Smooth muscle cell of the brain vasculature (primary cell): ENCODE data around the gene LRCOL1.
A peak's percentile ranks its signal among the peaks of the same experiment; 100 is the strongest.
"Not testable (repeated sequence)": the region's sequence is repeated elsewhere in the genome, so short reads cannot be mapped to it uniquely, and the experiment has no call there.

ENCODE experiments used
- DNase-seq: peaks from one replicate; pipeline ENCODE4 v3.0.0-alpha.2; 2012; ENCODE audit warnings: low read depth, low spot score

Gene LRCOL1

GRCh38 chr12:132600048-132601032 is 10.0 kb downstream of the LRCOL1 start:
- DNase-seq: no peak

- not testable (repeated sequence) for DNase-seq
Measured at GRCh38 chr12:132599502-132599901, 10.9 kb downstream of the LRCOL1 start.

- DNase-seq: no peak
Measured at GRCh38 chr12:132597333-132598316, 12.8 kb downstream of the LRCOL1 start.

GRCh38 chr12:132596016-132596415 is 14.4 kb downstream of the LRCOL1 start:
- DNase-seq: no peak

GRCh38 chr12:132595183-132595582 is 15.2 kb downstream of the LRCOL1 start:
- no peak for DNase-seq

GRCh38 chr12:132593938-132594358 is 16.4 kb downstream of the LRCOL1 start:
- DNase-seq: peak; percentile 81

GRCh38 chr12:132593521-132593920 is 16.9 kb downstream of the LRCOL1 start:
- DNase-seq: no peak

GRCh38 chr12:132593071-132593470 is 17.3 kb downstream of the LRCOL1 start:
- DNase-seq: no peak

GRCh38 chr12:132592282-132592970 is 18.0 kb downstream of the LRCOL1 start:
- no peak for DNase-seq

GRCh38 chr12:132591107-132591935 is 19.1 kb downstream of the LRCOL1 start:
- DNase-seq: no peak

GRCh38 chr12:132588821-132589669 is 21.3 kb downstream of the LRCOL1 start:
- no peak for DNase-seq

- no peak for DNase-seq
Measured at GRCh38 chr12:132588319-132588718, 22.1 kb downstream of the LRCOL1 start.

- DNase-seq: no peak
Measured at GRCh38 chr12:132587781-132588180, 22.6 kb downstream of the LRCOL1 start.

GRCh38 chr12:132586929-132587328 is 23.5 kb downstream of the LRCOL1 start:
- no peak for DNase-seq

- DNase-seq: no peak
Measured at GRCh38 chr12:132585177-132585576, 25.2 kb downstream of the LRCOL1 start.

- no peak for DNase-seq
Measured at GRCh38 chr12:132584429-132584828, 26.0 kb downstream of the LRCOL1 start.

GRCh38 chr12:132583736-132584135 is 26.6 kb downstream of the LRCOL1 start:
- DNase-seq: no peak

GRCh38 chr12:132583411-132583710 is 27.0 kb downstream of the LRCOL1 start:
- DNase-seq: no peak

GRCh38 chr12:132582582-132583410 is 27.6 kb downstream of the LRCOL1 start:
- DNase-seq: no peak
